Uterus (tissue), 4 donors: ENCODE data around the gene COL5A1. TPM values are rescaled to one million over a fixed set of nuclear protein-coding genes. Genes with fewer than 3 reads are reported as not detected.

Source experiments
- DNase-seq, 2 donors: peaks; one replicate each; pipeline ENCODE4 v3.0.0-alpha.2; 2019 to 2020
- H3K27ac ChIP-seq, 2 donors: fragments of 200-600 bp; sonication (generic); 1 replicate in 1 of 2; 2 replicates in 1 of 2; pipeline ENCODE4 v1.5.1; 2016 to 2018
- H3K27me3 ChIP-seq, 2 donors: fragments of 200-600 bp; sonication (generic); one replicate each; pipeline ENCODE4 v1.5.1; 2018 to 2019; ENCODE audit warnings: control low read depth in 1 of 2
- H3K36me3 ChIP-seq, 2 donors: fragments of 200-600 bp; sonication (generic); one replicate each; pipeline ENCODE4 v1.5.1; 2019; ENCODE audit warnings: control low read depth in 1 of 2
- H3K4me1 ChIP-seq, 2 donors: fragments of 200-600 bp; sonication (generic); one replicate each; pipeline ENCODE4 v1.5.1; 2018 to 2019; ENCODE audit warnings: control low read depth in 1 of 2
- H3K4me3 ChIP-seq, 2 donors: fragments of 200-600 bp; sonication (generic); 1 replicate in 1 of 2; 2 replicates in 1 of 2; pipeline ENCODE4 v1.5.1; 2018 to 2019; ENCODE audit warnings: mild to moderate bottlenecking in 1 of 2
- H3K9me3 ChIP-seq, 2 donors: fragments of 200-600 bp; sonication (generic); one replicate each; pipeline ENCODE4 v1.5.1; 2019; ENCODE audit warnings: control low read depth in 1 of 2
- POLR2A ChIP-seq, 2 donors: fragments of 450-650 bp; IDR thresholded peaks; one replicate each; pipeline ENCODE4 v1.6.1; 2016; ENCODE audit warnings: antibody characterized with exemption in 2 of 2, mild to moderate bottlenecking in 1 of 2, moderate library complexity in 1 of 2
- intact Hi-C: fragments of 100-400 bp; cut with DNase I; formaldehyde crosslinking; loops from one replicate; pipeline ENCODE4 v1.15.1; 2023; ENCODE audit warnings: low total_unique reads
- total RNA-seq, 4 donors: library from RNA; depleted of rRNA in 3 of 4; stranded (reverse); fragments of >200 nt in 3 of 4; gene quantifications; one replicate each; pipeline versions ENCODE4 v1.1.0 to v1.2.4, GENCODE V29; 2014 to 2023
- TF ChIP-seq, protein P1 (sequence below), 4 experiments: fragments of 200-600 bp in 2 of 4; fragments of 450-650 bp in 2 of 4; sonication (generic) in 2 of 4; IDR thresholded peaks; one replicate each; pipeline ENCODE4 v1.5.1; 2016 to 2019; ENCODE audit warnings: antibody characterized with exemption in 4 of 4, mild to moderate bottlenecking in 2 of 4, moderate library complexity in 1 of 4
- donor health status: DM: yes; HTN: yes; CAD: no.

Gene COL5A1
- total RNA-seq, 4 donors from 2014 or later: 21.2 to 604 (median 129) TPM

DNA sequence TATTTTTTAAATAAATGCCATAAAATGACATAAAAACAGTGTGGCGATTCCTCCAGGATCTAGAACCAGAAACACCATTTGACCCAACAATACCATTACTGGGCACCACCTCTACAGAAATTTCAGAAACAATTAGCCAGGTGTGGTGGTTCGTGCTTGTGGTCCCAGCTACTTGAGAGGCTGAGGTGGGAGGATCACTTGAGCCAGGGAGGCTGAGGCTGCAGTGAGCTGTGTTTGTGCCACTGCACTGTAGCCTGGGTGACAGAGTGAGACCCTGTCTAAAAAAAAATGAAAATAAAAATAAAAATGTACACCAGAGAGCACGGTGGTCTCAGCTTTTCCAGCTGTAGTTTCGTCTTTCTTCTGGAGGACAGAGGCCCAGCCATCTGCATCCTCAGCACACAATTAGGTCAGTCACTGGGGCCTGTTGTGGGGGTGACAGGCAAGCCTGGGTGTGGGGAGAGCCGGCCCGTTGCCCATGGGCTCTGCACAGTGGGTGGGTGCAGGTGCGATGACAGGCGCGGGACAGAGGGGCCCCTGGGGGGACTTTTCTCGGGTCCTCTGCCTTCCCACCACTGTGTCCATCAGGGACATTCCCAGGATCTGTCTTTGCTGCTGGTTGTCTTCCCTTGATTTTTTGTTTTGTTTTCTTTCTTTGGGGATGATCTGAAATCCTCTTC, 9.8 kb downstream of the COL5A1 start:
- intact Hi-C loops: no loop called here
- no peak for DNase-seq
- TF ChIP-seq, protein P1, sequence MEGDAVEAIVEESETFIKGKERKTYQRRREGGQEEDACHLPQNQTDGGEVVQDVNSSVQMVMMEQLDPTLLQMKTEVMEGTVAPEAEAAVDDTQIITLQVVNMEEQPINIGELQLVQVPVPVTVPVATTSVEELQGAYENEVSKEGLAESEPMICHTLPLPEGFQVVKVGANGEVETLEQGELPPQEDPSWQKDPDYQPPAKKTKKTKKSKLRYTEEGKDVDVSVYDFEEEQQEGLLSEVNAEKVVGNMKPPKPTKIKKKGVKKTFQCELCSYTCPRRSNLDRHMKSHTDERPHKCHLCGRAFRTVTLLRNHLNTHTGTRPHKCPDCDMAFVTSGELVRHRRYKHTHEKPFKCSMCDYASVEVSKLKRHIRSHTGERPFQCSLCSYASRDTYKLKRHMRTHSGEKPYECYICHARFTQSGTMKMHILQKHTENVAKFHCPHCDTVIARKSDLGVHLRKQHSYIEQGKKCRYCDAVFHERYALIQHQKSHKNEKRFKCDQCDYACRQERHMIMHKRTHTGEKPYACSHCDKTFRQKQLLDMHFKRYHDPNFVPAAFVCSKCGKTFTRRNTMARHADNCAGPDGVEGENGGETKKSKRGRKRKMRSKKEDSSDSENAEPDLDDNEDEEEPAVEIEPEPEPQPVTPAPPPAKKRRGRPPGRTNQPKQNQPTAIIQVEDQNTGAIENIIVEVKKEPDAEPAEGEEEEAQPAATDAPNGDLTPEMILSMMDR (IDR thresholded peaks at IDR 0.05): no peak
- TF ChIP-seq POLR2A (IDR thresholded peaks at IDR 0.05): no peak
- Histone ChIP-seq H3K9me3 (no peaks in the 10 kb centered on the region), H3K4me1 (peaks cover 9 to 54% of the 10 kb centered on the region in 2 donors), H3K27ac (peak overlapping the region in 1 of 2 donors; percentile 75), H3K27me3 (no peaks in the 10 kb centered on the region), H3K36me3 (no peaks in the 10 kb centered on the region), H3K4me3 (no peak overlapping the region)

DNA sequence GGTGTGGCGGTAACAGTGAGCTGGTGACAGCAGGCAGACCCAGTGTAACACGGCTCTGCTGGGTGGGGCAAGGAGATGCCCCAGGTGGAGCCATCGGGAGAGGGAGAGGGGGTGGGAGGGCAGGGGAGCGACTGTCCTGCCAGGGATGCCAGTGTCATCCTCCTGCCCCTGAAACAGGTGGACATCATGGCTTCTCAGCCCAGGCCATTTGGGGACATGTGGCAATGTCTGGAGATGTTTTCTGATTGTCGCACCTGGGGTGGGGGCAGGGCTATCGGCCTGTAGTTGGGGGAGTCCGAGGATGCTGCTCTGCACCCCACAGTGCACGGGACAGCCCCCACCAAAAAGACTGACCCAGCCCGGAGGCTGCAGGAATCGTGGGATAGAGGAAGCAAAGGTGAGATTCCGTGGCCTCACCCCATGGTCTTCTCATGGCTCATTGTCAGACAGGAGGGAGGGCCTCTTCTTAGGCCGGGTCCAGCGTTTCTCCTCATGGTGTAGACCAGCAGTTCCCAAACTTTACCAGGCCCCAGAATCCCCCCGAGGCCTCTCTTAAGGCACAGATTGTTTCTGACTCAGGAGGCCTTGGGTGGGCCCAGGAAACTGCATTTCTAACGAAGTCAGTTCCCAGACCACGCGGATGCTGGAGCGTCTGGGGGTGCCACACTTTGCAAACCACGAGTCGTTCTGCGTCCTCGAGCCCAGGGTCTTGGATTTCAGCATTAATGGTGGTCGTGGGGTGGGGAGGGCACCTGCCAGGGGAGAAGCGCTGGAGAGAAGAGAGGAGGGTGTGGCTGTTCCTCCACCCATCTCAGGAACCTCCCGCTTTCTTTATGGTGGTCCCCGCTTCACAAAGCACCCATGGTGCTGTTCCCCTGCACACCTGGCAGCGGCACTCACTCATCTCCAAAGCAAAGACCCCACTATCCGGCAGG, 11.0 kb downstream of the COL5A1 start:
- Histone ChIP-seq H3K4me1 (peaks cover under 1 to 43% of the 10 kb centered on the region in 2 donors), H3K27ac (peak overlapping the region; percentile 17 to 75)

DNA sequence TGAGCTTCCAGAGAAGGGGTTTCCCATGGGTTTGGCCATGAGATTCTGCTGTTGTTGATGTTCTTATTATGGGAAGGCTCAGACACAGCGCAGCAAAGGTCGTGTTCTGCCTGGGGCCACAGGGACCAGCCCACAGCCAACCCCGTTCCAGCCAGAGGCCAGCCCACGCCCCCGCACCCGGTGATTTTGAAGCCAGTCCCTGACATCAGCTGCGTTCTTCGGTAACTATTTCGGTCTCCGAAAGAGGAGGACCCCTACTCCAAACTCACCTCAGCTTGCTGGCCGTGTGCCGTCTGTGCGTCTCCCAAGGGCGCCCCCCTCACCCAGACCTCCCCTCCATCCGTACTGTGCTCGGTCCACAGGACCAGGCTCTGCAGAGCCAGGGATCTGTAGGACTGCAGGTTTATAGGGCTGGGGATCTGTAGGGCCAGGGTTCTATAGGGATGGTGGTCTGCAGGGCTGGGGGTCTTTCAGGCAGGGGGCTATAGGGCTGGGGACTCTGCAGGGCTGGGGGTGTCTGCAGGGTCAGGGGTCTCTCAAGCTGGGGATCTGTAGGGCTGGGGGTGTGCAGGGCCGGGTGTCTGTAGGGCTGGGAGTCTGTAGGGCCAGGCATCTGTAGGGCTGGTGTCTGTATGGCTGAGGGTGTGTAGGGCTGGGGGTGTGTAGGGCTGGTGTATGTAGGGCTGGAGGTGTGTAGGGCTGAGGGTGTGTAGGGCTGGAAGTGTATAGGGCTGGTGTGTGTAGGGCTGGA, 11.8 kb downstream of the COL5A1 start:
- DNase-seq: peak in 1 of 2 donors; percentile 51
- Histone ChIP-seq H3K9me3 (no peaks in the 10 kb centered on the region), H3K4me1 (peaks cover 8 to 40% of the 10 kb centered on the region in 2 donors), H3K27me3 (no peaks in the 10 kb centered on the region), H3K4me3 (no peak overlapping the region), H3K27ac (peak overlapping the region; percentile 17 to 75), H3K36me3 (no peaks in the 10 kb centered on the region)
- intact Hi-C loops: no loop called here
- no peak for TF ChIP-seq POLR2A (IDR thresholded peaks at IDR 0.05)
- TF ChIP-seq, protein P1 (IDR thresholded peaks at IDR 0.05): no peak

More for the DNA sequence above, 11.0 kb downstream of the COL5A1 start:
- TF ChIP-seq, protein P1 (IDR thresholded peaks at IDR 0.05): no peak
- no peak for TF ChIP-seq POLR2A (IDR thresholded peaks at IDR 0.05)
- H3K9me3 ChIP-seq: no peaks in the 10 kb centered on the region
- no peak overlapping the region for H3K4me3 ChIP-seq
- DNase-seq: no peak
- no peaks in the 10 kb centered on the region for H3K27me3 ChIP-seq
- no peaks in the 10 kb centered on the region for H3K36me3 ChIP-seq
- intact Hi-C loops: no loop called here

DNA sequence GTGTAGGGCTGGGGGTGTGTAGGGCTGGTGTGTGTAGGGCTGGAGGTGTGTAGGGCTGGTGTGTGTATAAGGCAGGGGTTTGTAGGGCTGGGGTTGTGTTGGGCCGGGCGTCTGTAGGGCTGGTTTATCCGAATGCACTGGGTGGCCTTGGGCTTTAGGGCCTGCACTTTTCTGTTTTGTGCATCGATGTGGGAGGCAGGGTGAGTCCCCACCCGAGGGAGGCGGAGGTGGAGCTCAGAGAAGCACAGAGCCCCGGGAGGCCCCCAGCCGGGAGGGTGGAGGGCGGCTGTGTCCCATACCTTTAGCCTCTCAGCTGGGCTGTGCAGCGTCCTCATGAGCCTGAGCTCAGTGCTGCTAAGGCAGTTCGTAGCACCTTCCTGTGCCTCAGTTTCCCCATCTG, 13.5 kb downstream of the COL5A1 start:
- peak overlapping the region in 1 of 2 donors; percentile 48 for H3K27ac ChIP-seq
- no peaks in the 10 kb centered on the region for H3K9me3 ChIP-seq
- H3K4me1 ChIP-seq: peaks cover 14 to 30% of the 10 kb centered on the region in 2 donors

More for the DNA sequence above, 13.5 kb downstream of the COL5A1 start:
- intact Hi-C loops: no loop called here
- Histone ChIP-seq H3K4me3 (no peak overlapping the region), H3K27me3 (no peaks in the 10 kb centered on the region), H3K36me3 (no peaks in the 10 kb centered on the region)
- DNase-seq: no peak
- no peak for TF ChIP-seq POLR2A (IDR thresholded peaks at IDR 0.05)
- TF ChIP-seq, protein P1 (IDR thresholded peaks at IDR 0.05): no peak
